HG03571 (cell line): ENCODE measurements around the gene GYS1.
"Not testable (repeated sequence)": the region's sequence is repeated elsewhere in the genome, so short reads cannot be mapped to it uniquely, and the experiment has no call there.

Experiments used
- ATAC-seq: cut with Tn5 transposase; IDR thresholded peaks from one replicate; pipeline ENCODE4 v1.9.1; 2021; ENCODE audit not compliant: unreplicated experiment

GYS1 gene

DNA sequence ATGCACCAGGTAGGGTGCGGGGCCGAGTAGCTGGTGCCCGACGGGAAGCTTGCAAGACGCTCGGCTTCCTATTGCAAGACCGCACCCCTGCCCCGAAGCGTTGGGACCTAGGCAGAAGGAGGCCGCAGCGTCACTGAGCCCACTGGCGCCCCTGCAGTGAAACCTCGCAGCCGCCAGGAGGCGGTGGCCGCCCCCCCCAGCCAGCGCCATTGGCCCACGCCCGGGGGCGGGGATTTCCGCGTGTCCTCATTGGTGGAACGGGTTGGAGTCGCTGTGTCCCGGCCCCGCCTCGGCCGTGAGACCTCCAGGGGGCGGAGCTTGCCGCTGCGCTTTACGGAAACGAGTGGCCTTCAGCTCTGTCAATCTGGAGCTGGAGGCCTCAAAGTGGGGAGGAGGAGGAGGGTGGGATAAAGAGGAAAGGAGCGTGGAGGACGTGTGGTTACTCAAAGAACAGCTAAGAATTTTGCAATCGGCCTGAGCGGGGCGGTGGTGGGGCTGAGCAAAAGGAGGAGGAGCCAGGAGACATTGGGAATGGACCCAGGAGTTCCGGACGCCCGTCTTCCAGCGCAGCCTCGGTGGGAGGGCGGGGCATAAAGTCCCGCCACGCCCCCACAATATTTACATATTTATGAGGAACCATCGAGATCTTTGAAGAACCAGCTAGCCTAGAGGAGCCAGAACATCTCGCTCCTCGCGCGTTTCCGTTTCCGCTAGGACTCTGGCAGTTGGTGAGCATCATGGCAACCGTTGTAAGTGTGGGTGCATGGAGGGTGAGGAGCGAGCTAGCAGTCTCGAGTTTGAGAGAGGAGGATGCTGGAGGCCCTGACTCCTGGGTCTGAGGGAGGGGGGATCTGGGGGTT is at the start of gene GYS1, which contains the start of gene RUVBL2:
TSS of gene GYS1 (minus strand) at position 135 of the 860 bp plus-strand sequence. CDS start 197 bp downstream, outside the sequence.
TSS of gene RUVBL2 (plus strand) at position 713 of the 860 bp plus-strand sequence. CDS start at position 738, 25 bp downstream.
- ATAC-seq: peak; percentile 80

GRCh38 chr19:49042666-49043065 is 49.6 kb upstream of the GYS1 start:
- not testable (repeated sequence) for ATAC-seq

DNA sequence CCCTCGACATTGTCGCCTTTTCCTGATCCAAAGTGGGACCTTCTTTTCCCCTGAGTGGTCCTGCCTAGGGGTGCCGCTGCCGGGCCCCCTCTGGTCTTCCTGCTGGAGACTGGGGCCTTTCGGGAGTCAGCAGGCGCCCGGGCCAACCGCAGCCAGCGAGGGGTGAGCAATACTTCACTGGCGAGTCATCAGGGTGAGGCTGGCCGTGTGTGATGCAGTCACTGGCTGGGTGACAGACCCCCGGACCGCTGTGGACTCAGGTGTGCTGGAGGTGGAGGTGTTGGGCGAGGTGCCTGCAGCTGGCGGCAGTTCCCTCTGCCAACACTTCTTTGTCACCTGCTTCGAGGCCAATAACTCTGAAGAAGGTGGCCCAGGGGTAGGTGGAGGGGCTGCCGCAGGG is 49.1 kb upstream of the GYS1 start:
- no peak for ATAC-seq

DNA sequence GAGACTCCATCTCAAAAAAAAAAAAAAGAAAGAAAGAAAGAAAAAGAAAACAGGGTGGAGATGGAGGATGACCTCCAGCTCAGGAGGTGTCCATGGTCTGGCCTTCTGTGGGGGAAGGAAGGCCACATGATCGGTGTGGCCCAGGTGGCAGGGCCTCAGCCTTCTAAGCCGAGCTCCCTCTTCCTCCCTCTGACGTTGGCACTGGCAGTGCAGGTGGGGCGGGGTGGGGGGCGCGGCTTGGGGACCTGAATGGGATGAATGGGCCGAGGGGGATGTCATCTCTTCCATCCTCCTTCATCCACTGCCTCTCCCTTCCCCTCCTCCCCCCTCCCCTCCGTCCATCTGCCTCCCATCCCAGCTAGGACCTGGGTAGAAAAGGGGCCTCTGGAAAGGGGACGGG is 46.6 kb upstream of the GYS1 start:
- ATAC-seq: not testable (repeated sequence)

DNA sequence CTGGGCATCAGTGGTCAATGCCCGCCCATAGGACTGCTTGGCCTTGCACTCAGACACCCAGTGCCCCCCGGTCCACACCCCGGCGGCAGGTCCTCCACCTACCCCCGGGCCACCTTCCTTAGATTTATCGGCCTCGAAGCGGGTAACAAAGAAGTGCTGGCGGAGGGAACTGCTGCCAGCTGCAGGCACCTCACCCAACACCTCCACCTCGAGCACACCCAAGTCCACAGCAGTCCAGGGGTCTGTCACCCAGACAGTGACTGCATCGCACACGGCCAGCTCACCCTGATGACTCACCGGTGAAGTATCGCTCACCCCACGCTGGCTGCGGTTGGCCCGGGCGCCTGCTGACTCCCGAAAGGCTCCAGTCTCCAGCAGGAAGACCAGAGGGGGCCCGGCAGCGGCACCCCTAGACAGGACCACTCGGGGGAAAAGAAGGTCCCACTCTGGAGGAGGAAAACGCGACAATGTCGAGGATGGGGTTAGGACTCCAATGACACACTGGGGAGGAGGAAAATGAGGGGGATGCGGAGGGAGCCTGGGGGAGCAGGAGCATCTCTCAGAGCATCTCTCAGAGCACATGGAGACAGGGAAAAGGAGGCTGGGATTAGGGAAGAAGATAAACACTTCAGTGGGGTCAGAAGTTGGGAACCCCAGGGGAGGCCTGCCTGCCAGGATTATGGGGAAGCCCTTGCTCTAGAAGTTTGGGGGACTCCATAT is 45.6 kb upstream of the GYS1 start:
- not testable (repeated sequence) for ATAC-seq

- not testable (repeated sequence) for ATAC-seq
Observed at GRCh38 chr19:49038111-49038510, 45.0 kb upstream of the GYS1 start.

DNA sequence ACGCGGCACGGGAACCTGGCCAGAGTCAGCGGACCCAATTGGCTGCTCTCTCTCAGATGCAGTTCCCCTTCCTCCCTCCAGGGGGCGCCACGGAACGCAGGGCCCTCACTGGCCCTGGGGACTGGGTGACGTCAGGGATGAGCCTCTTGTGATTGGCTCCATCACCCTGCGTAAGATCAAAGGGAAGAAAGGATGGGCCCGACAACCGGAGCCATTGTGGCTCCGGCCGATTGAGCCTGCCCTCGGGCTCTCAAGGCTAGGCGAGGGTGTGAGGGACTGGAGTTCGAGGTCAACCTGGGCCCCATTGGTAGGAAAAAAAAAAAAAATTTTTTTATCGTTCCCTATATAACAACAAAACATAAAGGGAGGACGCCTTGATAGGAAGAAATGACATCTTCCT is 43.7 kb upstream of the GYS1 start, which contains the start of gene CGB1:
TSS of gene CGB1 (minus strand) at position 81 of the 400 bp plus-strand sequence. CDS start 184 bp downstream, outside the sequence.
- ATAC-seq: not testable (repeated sequence)

DNA sequence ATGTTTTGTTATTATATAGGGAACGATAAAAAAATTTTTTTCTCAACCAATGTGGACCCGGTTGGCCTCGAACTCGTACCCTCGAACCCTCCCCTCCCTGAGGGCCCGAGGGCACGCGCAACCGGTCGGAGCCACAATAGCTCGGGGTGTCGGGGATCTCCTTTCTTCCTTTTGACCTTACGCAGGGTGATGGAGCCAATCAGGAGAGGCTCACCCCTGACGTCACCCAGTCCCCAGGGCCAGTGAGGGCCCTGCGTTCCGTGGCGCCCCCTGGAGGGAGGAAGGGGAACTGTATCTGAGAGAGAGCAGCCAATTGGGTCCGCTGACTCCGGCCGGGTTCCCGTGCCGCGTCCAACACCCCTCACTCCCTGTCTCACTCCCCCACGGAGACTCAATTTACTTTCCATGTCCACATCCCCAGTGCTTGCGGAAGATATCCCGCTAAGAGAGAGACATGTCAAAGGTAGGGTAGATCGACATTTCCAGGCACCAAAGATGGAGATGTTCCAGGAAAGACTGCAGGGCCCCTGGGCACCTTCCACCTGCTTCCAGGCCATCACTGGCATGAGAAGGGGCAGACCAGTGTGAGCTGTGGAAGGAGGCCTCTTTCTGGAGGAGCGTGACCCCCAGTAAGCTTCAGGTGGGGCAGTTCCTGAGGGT is 38.7 kb upstream of the GYS1 start, which contains the start of gene CGB2:
TSS of gene CGB2 (plus strand) at position 249 of the 660 bp plus-strand sequence. CDS start at position 455, 206 bp downstream.
- ATAC-seq: not testable (repeated sequence)

- not testable (repeated sequence) for ATAC-seq
Observed at GRCh38 chr19:49030323-49030722, 37.2 kb upstream of the GYS1 start.

DNA sequence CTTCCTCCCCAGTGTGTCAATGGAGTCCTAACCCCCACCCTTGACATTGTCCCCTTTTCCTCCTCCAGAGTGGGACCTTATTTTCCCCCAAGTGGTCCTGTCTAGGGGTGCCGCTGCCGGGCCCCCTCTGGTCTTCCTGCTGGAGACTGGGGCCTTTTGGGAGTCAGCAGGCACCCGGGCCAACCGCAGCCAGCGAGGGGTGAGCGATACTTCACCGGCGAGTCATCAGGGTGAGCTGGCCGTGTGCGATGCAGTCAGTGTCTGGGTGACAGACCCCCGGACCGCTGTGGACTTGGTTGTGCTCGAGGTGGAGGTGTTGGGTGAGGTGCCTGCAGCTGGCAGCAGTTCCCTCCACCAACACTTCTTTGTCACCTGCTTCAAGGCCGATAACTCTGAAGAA is 36.6 kb upstream of the GYS1 start:
- not testable (repeated sequence) for ATAC-seq

GRCh38 chr19:49028686-49029085 is 35.6 kb upstream of the GYS1 start:
- not testable (repeated sequence) for ATAC-seq

DNA sequence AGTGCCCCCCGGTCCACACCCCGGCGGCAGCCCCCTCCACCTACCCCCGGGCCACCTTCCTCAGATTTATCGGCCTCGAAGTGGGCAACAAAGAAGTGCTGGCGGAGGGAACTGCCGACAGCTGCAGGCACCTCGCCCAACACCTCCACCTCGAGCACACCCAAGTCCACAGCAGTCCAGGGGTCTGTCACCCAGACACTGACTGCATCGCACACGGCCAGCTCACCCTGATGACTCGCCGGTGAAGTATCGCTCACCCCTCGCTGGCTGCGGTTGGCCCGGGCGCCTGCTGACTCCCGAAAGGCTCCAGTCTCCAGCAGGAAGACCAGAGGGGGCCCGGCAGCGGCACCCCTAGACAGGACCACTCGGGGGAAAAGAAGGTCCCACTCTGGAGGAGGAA is 32.5 kb upstream of the GYS1 start:
- ATAC-seq: not testable (repeated sequence)

DNA sequence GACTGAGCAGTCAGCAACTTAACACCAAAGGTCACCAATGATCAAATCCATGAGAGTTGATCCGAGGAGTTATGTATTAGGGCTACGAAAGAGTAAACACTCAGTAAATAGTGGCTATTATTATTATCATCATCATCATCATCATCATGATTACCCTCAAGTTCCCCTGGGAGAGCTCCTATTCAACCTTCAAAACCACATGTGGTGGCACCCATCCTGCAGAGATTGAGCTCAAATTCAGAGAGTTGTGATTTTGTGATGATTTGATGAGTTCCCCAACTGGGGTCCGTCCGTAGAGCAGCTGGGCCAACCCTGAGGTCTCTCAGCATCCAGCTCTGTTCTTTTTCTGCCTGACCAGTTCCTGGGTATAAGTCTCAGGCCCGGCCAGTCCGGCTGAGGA is 32.0 kb upstream of the GYS1 start:
- ATAC-seq: not testable (repeated sequence)

GRCh38 chr19:49024233-49024632 is 31.1 kb upstream of the GYS1 start, which contains the start of gene CGB3:
Gene CGB3, minus strand, starts transcription at chr19:49024333. Its CDS starts 362 bp downstream, at chr19:49023971.
- not testable (repeated sequence) for ATAC-seq

DNA sequence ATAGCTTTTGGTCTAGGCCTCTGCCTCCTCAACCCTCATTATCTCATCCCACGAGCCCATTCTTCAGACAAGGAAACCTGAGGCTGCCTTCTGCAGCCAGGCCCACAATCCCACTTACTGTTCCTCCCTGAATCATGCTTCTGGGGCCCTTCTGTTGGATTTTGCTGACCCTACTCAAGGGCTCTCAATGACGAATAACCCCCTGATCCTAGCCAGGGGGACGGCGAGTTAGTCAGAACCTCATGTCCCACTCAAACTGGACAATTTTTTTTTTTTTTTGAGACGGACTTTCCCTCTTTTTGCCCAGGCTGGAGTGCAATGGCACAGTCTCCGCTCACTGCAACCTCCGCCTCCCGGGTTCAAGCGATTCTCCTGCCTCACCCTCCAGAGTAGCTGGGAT is 29.0 kb upstream of the GYS1 start:
- no peak for ATAC-seq

DNA sequence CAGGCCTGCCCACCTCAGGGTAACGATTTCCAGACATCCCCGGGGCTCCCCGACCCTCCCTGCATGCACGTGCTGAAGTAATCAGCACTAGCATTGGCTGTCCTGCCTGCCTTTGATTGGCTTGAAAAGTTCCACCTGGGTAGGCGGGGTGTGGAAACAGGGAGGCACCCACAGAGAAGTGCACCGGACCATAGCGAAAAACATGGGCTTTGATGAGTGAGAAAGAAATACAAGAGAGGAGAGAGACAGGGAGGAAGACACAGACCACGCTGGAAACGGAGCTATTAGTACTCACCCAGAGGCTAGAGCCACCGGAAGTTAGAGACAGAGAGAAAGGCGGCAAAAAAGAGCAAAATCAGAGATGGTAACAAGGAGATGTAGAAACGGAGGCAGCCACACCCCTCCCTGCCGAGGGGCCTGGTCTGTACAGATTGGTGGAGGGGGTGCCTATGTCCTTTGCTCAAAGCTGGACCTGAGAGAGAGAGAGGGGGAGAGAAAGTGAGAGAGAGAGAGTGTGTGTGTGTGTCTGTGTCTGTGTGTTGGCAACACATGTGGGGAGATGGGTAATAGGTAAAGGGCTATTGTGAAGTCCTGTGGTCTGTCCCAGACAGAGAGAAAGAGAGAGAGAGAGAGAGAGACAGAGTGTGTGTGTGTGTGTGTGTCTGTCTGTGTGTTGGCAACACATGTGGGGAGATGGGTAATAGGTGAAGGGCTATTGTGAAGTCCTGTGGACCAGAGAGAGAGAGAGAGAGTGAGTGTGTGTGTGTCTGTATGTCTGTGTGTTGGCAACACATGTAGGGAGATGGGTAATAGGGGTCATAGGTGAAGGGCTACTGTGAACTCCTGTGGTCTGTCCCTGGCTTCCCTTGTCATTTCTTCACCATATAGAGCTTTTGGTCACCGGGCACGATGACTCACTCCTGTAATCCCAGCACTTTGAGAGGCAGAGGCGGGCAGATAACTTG is 28.1 kb upstream of the GYS1 start:
- ATAC-seq: no peak

- ATAC-seq: no peak
Observed at GRCh38 chr19:49020342-49020741, 27.2 kb upstream of the GYS1 start.

DNA sequence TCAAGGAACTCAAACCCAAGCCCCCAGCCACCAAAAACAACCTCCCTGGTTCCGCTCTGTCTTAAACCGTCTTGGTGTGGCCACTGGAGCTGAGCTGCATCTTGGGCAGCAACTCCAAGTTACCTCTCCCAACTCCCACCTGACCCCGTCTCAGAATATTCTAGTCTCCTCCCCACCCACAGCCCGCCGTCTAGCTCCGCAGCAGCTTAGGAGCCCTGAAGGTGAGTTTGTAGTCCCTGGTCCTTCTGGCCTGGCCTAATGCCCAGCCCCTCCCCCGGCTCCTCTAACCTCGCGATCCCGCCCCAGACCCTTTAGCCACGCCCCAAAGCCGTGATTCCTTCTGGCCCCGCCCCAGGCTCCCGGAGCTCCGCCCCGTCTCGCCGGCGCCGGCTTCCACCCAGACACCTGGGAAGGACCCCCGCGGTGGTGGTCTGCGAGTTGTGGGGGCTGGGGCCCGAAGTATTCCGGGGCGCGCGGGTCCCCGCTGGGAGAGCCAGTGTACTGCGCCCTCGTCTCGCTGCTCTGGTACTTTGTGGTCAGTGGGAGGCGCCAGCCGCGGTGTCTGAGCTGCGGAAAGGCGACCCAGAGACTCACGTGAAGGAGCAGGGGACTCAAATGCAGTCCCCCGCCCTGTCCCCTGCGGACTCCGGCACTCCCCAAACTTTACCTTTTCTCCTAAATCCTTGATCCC is 26.3 kb upstream of the GYS1 start:
- no peak for ATAC-seq
